ENCODE results near the gene FRMPD4.

DNA sequence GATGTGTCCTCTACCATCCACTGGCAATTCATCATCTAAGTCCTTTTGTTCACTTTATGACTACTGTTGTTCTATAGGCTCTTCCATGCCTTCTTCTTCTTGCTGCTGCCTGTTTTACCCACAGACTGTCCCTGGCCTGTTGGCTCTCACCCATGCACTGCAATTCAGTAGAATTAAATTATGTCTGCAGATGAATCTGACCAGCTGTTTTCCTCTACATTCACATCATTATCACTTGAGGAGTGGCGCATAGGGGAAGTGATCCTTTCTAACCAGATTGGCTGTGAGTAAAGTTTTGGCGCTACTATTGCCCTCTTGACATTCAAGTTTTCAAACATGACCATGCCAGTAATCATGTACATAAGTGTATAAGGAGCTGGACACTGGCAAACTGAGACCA is 91.7 kb downstream of the FRMPD4 start:
- TF ChIP-seq POLR2A (IDR thresholded peaks at IDR 0.05) (no peak), CTCF (IDR thresholded peaks at IDR 0.05) (no peak)
